Kidney epithelial cell (primary cell): ENCODE results near the gene MALSU1. TPM values are rescaled to one million over a fixed set of nuclear protein-coding genes. Genes with fewer than 3 reads are reported as not detected.

Experiments
- DNase-seq: peaks from one replicate; pipeline ENCODE4 v3.0.0-alpha.2; 2010; ENCODE audit warnings: low read depth
- H3K27me3 ChIP-seq: 2 replicates; pipeline ENCODE4 v1.6.0; 2011; ENCODE audit warnings: low read length; ENCODE audit not compliant: control insufficient read depth, insufficient read depth
- H3K36me3 ChIP-seq: 2 replicates; pipeline ENCODE4 v1.5.1; 2011; ENCODE audit warnings: low read length; ENCODE audit not compliant: control insufficient read depth, insufficient read depth
- H3K4me3 ChIP-seq: 2 replicates; pipeline ENCODE4 v1.5.1; 2011; ENCODE audit warnings: low read depth, mild to moderate bottlenecking, control low read depth, low read length
- total RNA-seq: library from RNA; depleted of rRNA; stranded (reverse); fragments of >200 nt; gene quantifications from 2 replicates; pipeline ENCODE4 v1.2.3, GENCODE V29; 2015
- TF ChIP-seq, protein P1 (sequence below): IDR thresholded peaks from 2 replicates; pipeline ENCODE4 v1.5.1; 2011; ENCODE audit warnings: mild to moderate bottlenecking, moderate library complexity, low read length, control low read depth, inconsistent platforms; ENCODE audit not compliant: insufficient read depth, poor library complexity, severe bottlenecking

Gene MALSU1
- total RNA-seq, 1 donor from 2014 or later = 58.5 TPM

- Histone ChIP-seq H3K4me3 (no peak overlapping the region), H3K27me3 (no peaks in the 10 kb centered on the region), H3K36me3 (no peaks in the 10 kb centered on the region)
- TF ChIP-seq, protein P1, sequence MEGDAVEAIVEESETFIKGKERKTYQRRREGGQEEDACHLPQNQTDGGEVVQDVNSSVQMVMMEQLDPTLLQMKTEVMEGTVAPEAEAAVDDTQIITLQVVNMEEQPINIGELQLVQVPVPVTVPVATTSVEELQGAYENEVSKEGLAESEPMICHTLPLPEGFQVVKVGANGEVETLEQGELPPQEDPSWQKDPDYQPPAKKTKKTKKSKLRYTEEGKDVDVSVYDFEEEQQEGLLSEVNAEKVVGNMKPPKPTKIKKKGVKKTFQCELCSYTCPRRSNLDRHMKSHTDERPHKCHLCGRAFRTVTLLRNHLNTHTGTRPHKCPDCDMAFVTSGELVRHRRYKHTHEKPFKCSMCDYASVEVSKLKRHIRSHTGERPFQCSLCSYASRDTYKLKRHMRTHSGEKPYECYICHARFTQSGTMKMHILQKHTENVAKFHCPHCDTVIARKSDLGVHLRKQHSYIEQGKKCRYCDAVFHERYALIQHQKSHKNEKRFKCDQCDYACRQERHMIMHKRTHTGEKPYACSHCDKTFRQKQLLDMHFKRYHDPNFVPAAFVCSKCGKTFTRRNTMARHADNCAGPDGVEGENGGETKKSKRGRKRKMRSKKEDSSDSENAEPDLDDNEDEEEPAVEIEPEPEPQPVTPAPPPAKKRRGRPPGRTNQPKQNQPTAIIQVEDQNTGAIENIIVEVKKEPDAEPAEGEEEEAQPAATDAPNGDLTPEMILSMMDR = no peak
- no peak for DNase-seq
Measured at GRCh38 chr7:23279819-23280525, 19.2 kb upstream of the MALSU1 start.

GRCh38 chr7:23283086-23283485 is 16.1 kb upstream of the MALSU1 start:
- Histone ChIP-seq H3K4me3 (no peak overlapping the region), H3K36me3 (no peaks in the 10 kb centered on the region), H3K27me3 (no peaks in the 10 kb centered on the region)
- TF ChIP-seq, protein P1 = no peak
- DNase-seq = no peak

- no peaks in the 10 kb centered on the region for H3K27me3 ChIP-seq
- TF ChIP-seq, protein P1 = no peak
- H3K4me3 ChIP-seq = no peak overlapping the region
- DNase-seq = no peak
- no peaks in the 10 kb centered on the region for H3K36me3 ChIP-seq
Measured at GRCh38 chr7:23284871-23285270, 14.3 kb upstream of the MALSU1 start.

DNA sequence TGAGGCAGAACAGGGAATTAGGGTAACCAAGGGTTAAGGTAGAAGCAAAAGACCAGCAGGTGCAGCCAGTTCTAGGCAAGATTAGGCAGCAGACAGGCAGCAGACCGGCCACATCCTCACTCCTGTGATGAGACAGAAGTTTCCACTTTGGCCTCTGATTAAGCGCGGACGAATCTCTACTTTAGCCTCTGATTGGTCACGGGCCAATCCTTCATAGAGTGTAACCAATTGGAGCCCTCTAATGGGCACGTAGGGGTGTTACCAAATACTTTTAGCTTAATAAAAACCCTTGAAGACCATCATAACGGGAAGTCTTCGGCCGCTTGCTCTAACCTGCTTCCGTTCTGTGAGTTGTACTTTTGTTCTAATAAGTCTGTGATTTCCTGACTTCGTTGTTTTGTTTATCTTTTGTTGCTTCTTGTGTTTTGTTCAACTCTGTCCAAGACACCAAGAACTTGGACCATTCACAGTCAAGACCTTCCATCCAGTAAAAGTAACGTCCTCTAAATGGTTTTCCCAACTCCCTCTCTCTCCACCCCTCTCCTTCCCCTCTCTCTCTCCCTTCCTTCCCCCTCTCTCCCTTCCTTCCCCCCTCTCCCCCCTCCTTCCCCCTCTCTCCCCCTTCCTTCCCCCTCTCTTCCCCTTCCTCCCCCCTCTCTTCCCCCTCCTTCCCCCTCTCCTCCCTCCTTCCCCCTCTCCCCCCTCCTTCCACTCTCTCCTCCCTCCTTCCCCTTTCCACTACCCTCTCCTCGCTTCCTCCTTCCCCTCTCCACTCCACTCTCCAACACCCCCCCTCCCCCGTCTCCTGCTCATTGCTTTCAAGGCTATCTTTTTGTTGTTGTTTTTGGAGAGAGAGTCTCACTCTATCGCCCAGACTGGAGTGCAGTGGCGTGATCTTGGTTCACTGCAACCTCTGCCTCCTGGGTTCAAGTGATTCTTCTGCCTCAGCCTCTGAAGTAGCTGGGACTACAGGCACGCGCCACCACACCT is 13.2 kb upstream of the MALSU1 start:
- no peak overlapping the region for H3K4me3 ChIP-seq
- no peaks in the 10 kb centered on the region for H3K36me3 ChIP-seq
- TF ChIP-seq, protein P1 = no peak
- no peak for DNase-seq
- no peaks in the 10 kb centered on the region for H3K27me3 ChIP-seq

DNA sequence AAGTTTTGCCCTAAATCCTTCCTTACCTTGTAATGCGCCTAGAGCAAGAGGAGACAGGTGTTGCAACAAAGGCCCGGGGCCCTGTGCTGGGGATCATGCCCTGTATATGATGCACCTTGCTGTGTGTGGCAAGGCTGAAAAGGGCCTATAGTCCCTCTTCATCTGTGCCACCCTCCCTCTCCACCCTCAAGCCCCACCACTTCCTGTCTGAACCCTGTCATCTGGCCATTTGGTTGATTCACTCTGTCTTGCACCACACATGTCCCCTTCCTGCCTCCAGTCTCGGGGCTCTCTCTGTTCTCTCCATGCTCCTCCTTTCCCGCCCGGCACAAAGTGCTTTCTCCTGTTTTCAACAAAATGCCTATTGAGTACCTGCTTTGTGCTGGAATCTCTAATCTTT is 11.5 kb upstream of the MALSU1 start:
- H3K36me3 ChIP-seq = no peaks in the 10 kb centered on the region
- no peak overlapping the region for H3K4me3 ChIP-seq
- no peaks in the 10 kb centered on the region for H3K27me3 ChIP-seq
- TF ChIP-seq, protein P1 = no peak
- no peak for DNase-seq
